B cell (primary cell): ENCODE measurements around the gene PGPEP1. TPM values are rescaled to one million over a fixed set of nuclear protein-coding genes. Genes with fewer than 3 reads are reported as not detected.
A peak's percentile ranks its signal among the peaks of the same experiment; 100 is the strongest.

Experiments used
- ATAC-seq: fragments of 200-7000 bp; cut with Tn5 transposase; one replicate; pipeline ENCODE4 v1.10.0; 2021; ENCODE audit warnings: low read depth, mild to moderate bottlenecking, moderate number of reproducible peaks, moderate library complexity
- CTCF ChIA-PET: fragments of 350-600 bp; sonication (Branson Sonifier 250); formaldehyde crosslinking; loops from one replicate; lab custom pipeline; 2021; ENCODE audit warnings: antibody characterized with exemption, inconsistent platforms; lab: Charles Lee
- POLR2A ChIA-PET: fragments of 350-600 bp; sonication (Branson Sonifier 250); formaldehyde crosslinking; loops from one replicate; lab custom pipeline; 2021; ENCODE audit warnings: antibody characterized with exemption; lab: Charles Lee
- DNase-seq: peaks from one replicate; pipeline ENCODE4 v3.0.0; 2013
- H2AFZ ChIP-seq: 2 replicates; pipeline ENCODE4 v1.6.1; 2012; ENCODE audit warnings: mild to moderate bottlenecking, low read depth, low read length; ENCODE audit not compliant: insufficient read depth, poor library complexity, severe bottlenecking
- H3K27ac ChIP-seq, 2 donors: 1 replicate in 1 of 2; 2 replicates in 1 of 2; pipeline ENCODE4 v1.5.1; 2012 to 2013; ENCODE audit warnings: low read length in 2 of 2, mild to moderate bottlenecking in 2 of 2, moderate library complexity in 1 of 2
- H3K27me3 ChIP-seq, 4 experiments: fragments of 200-600 bp in 1 of 4; sonication (generic) in 1 of 4; replicated peaks in 1 of 4; 1 replicate in 2 of 4; 2 replicates in 2 of 4; pipeline versions ENCODE4 v1.6.1 to v1.7.0; 2013 to 2016; ENCODE audit warnings: low read length in 3 of 4, mild to moderate bottlenecking in 2 of 4, mixed read lengths in 1 of 4, moderate library complexity in 1 of 4; ENCODE audit not compliant: insufficient read depth in 4 of 4, control insufficient read depth in 3 of 4; ENCODE audit errors: control extremely low read depth in 1 of 4
- H3K36me3 ChIP-seq, 2 experiments: replicated peaks in 1 of 2; 1 replicate in 1 of 2; 2 replicates in 1 of 2; pipeline versions ENCODE4 v1.6.1 to v1.7.1; 2013; ENCODE audit warnings: low read length in 1 of 2; ENCODE audit not compliant: insufficient read depth in 2 of 2, control insufficient read depth in 1 of 2; ENCODE audit errors: control extremely low read depth in 1 of 2, extremely low read depth in 1 of 2
- H3K4me1 ChIP-seq, 2 donors: fragments of 200-600 bp in 1 of 2; sonication (generic) in 1 of 2; 1 replicate in 1 of 2; 2 replicates in 1 of 2; pipeline versions ENCODE4 v1.5.1 to v1.6.1; 2013 to 2017; ENCODE audit warnings: low read length in 2 of 2; ENCODE audit not compliant: control insufficient read depth in 2 of 2, insufficient read depth in 2 of 2
- H3K4me2 ChIP-seq: replicated peaks from 2 replicates; pipeline ENCODE3; 2012; ENCODE audit warnings: mild to moderate bottlenecking, low read depth, low read length; ENCODE audit not compliant: poor library complexity, severe bottlenecking
- H3K4me3 ChIP-seq, 5 experiments: fragments of 200-600 bp in 1 of 5; sonication (generic) in 1 of 5; 1 replicate in 3 of 5; 2 replicates in 2 of 5; pipeline versions ENCODE4 v1.5.1 to v1.7.0; 2011 to 2016; ENCODE audit warnings: low read length in 4 of 5, mild to moderate bottlenecking in 4 of 5, low read depth in 2 of 5, control low read depth in 1 of 5, moderate library complexity in 1 of 5; ENCODE audit not compliant: insufficient read depth in 1 of 5; ENCODE audit errors: control extremely low read depth in 1 of 5, extremely low read depth in 1 of 5
- H3K79me2 ChIP-seq: fragments of 200-600 bp; sonication (generic); one replicate; pipeline ENCODE4 v1.6.0; 2016; ENCODE audit warnings: low read length; ENCODE audit not compliant: control insufficient read depth, insufficient read depth
- H3K9ac ChIP-seq: fragments of 200-600 bp; sonication (generic); 2 replicates; pipeline ENCODE4 v1.6.1; 2017; ENCODE audit warnings: mild to moderate bottlenecking, low read length, moderate library complexity
- H3K9me3 ChIP-seq, 3 donors: one replicate each; pipeline versions ENCODE4 v1.6.1 to v1.7.1; 2013; ENCODE audit warnings: low read length in 2 of 3; ENCODE audit not compliant: control insufficient read depth in 2 of 3, insufficient read depth in 1 of 3; ENCODE audit errors: control extremely low read depth in 1 of 3
- H4K20me1 ChIP-seq: 2 replicates; pipeline ENCODE4 v1.6.0; 2012; ENCODE audit warnings: mild to moderate bottlenecking, low read length; ENCODE audit not compliant: insufficient read depth, control insufficient read depth, poor library complexity, severe bottlenecking
- H3K27ac Mint-ChIP-seq: one replicate; pipeline ENCODE4 v1.8.0; 2021; ENCODE audit warnings: mixed read lengths
- H3K27me3 Mint-ChIP-seq: one replicate; pipeline ENCODE4 v1.8.0; 2021; ENCODE audit warnings: mixed read lengths
- H3K4me1 Mint-ChIP-seq: one replicate; pipeline ENCODE4 v1.8.0; 2021; ENCODE audit warnings: mixed read lengths
- H3K4me3 Mint-ChIP-seq: one replicate; pipeline ENCODE4 v1.8.0; 2021; ENCODE audit warnings: mixed read lengths
- H3K9me3 Mint-ChIP-seq: one replicate; pipeline ENCODE4 v1.8.0; 2022; ENCODE audit warnings: mixed read lengths; ENCODE audit not compliant: insufficient read depth
- EZH2 ChIP-seq: IDR thresholded peaks from 2 replicates; pipeline ENCODE4 v1.6.1; 2012; ENCODE audit warnings: borderline replicate concordance, low read depth, mild to moderate bottlenecking, moderate library complexity, low read length; ENCODE audit not compliant: insufficient read depth, poor library complexity, severe bottlenecking
- WGBS: methylation state at CpG from one replicate; pipeline ENCODE4 v1.1.5; 2013; ENCODE audit warnings: missing lambda C conversion rate; ENCODE audit not compliant: insufficient coverage; 5-methylcytosine and 5-hydroxymethylcytosine counted together
- intact Hi-C: fragments of 100-400 bp; cut with micrococcal nuclease; formaldehyde crosslinking; loops from one replicate; pipeline ENCODE4 v1.10.0; 2022
- polyA plus RNA-seq: library from polyadenylated mRNA; depleted of rRNA; stranded (reverse); fragments of >200 nt; gene quantifications from 2 replicates; pipeline ENCODE4 v1.2.3, GENCODE V29; 2012
- total RNA-seq, 2 donors: library from RNA; stranded (reverse); fragments of 120-200 nt in 1 of 2; gene quantifications; 1 replicate in 1 of 2; 2 replicates in 1 of 2; pipeline versions ENCODE4 v1.2.3 to v1.2.4, GENCODE V29; 2013 to 2022
- TF ChIP-seq, protein P1 (sequence below): fragments of 200-600 bp; IDR thresholded peaks from one replicate; pipeline ENCODE4 v1.8.0; 2022; ENCODE audit warnings: antibody characterized with exemption, mild to moderate bottlenecking

The PGPEP1 gene
- total and polyA plus RNA-seq, 2 donors (not counting 1 experiment from before 2014, with no cell fraction given), result 17.6 to 20.9 TPM

- peaks cover 42 to 43% of the 10 kb centered on the region in 2 donors for H3K4me1 ChIP-seq
- no peak for DNase-seq
- H3K36me3 ChIP-seq, result peaks cover 0 to 3% of the 10 kb centered on the region in 2 experiments
- TF ChIP-seq, protein P1, sequence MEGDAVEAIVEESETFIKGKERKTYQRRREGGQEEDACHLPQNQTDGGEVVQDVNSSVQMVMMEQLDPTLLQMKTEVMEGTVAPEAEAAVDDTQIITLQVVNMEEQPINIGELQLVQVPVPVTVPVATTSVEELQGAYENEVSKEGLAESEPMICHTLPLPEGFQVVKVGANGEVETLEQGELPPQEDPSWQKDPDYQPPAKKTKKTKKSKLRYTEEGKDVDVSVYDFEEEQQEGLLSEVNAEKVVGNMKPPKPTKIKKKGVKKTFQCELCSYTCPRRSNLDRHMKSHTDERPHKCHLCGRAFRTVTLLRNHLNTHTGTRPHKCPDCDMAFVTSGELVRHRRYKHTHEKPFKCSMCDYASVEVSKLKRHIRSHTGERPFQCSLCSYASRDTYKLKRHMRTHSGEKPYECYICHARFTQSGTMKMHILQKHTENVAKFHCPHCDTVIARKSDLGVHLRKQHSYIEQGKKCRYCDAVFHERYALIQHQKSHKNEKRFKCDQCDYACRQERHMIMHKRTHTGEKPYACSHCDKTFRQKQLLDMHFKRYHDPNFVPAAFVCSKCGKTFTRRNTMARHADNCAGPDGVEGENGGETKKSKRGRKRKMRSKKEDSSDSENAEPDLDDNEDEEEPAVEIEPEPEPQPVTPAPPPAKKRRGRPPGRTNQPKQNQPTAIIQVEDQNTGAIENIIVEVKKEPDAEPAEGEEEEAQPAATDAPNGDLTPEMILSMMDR, result no peak
- TF ChIP-seq EZH2, result no peak
- Mint-ChIP-seq H3K4me3 (peak overlapping the region; percentile 82), H3K27me3 (peaks cover 5% of the 10 kb centered on the region), H3K27ac (no peak overlapping the region), H3K9me3 (no peaks in the 10 kb centered on the region), H3K4me1 (peaks cover 41% of the 10 kb centered on the region)
- H3K27me3 ChIP-seq, result peaks cover 0 to 30% (median 17%) of the 10 kb centered on the region in 4 experiments
- peaks cover 0 to 8% (median 5%) of the 10 kb centered on the region in 3 donors for H3K9me3 ChIP-seq
- no peak for ATAC-seq
- H3K79me2 ChIP-seq, result no peaks in the 10 kb centered on the region
- CTCF ChIA-PET, result interaction anchor here (0.5 to 10.6 kb wide), 26 partner anchors 9 to 451 kb away, joined by 3 to 196 read pairs (median 5); partner anchors contain the start of genes LRRC25 and SSBP4
- H3K4me2 ChIP-seq, result peak overlapping the region; percentile 94
- intact Hi-C loops, result loop anchor here (1.0 to 5.0 kb wide), 4 partner anchors 8 to 110 kb away; partner anchors contain the start of gene LRRC25
- H3K4me3 ChIP-seq, result peak overlapping the region in 2 of 5 experiments; percentile 36 to 51
- H2AFZ ChIP-seq, result no peak overlapping the region
- POLR2A ChIA-PET, result interaction anchor here (0.6 to 1.9 kb wide), 8 partner anchors 8 to 200 kb away, joined by 3 to 9 read pairs (median 4); partner anchors contain the start of gene LRRC25
- H4K20me1 ChIP-seq, result peaks cover 8% of the 10 kb centered on the region
- no peak overlapping the region for H3K9ac ChIP-seq
- 93% methylated on average over 3 of the region's 13 CpGs for WGBS
- no peak overlapping the region for H3K27ac ChIP-seq
Observed at GRCh38 chr19:18388960-18389725, 48.7 kb downstream of the PGPEP1 start.

- POLR2A ChIA-PET, result interaction anchor here (0.6 kb wide), 1 partner anchor 200 kb away, joined by 4 read pairs; no protein-coding TSS in a partner anchor
- Histone ChIP-seq H2AFZ (no peak overlapping the region), H3K9me3 (peaks cover 0 to 8% (median 5%) of the 10 kb centered on the region in 3 donors), H3K4me1 (peaks cover 42 to 43% of the 10 kb centered on the region in 2 donors), H3K4me3 (no peak overlapping the region), H3K27ac (no peak overlapping the region), H3K36me3 (peaks cover 0 to 3% of the 10 kb centered on the region in 2 experiments), H3K4me2 (no peak overlapping the region), H4K20me1 (peaks cover 8% of the 10 kb centered on the region), H3K9ac (no peak overlapping the region), H3K27me3 (peaks cover 0 to 27% (median 14%) of the 10 kb centered on the region in 4 experiments), H3K79me2 (no peaks in the 10 kb centered on the region)
- H3K4me3 Mint-ChIP-seq, result peak overlapping the region; percentile 23
- intact Hi-C loops, result loop anchor here (5.0 kb wide), 1 partner anchor 33 kb away; no protein-coding TSS in a partner anchor
- H3K27ac Mint-ChIP-seq, result no peak overlapping the region
- no peaks in the 10 kb centered on the region for H3K9me3 Mint-ChIP-seq
- CTCF ChIA-PET, result interaction anchor here (0.9 to 10.6 kb wide), 13 partner anchors 9 to 209 kb away, joined by 3 to 196 read pairs (median 9); partner anchors contain the start of genes LRRC25 and SSBP4
- TF ChIP-seq, protein P1, result no peak
- TF ChIP-seq EZH2, result no peak
- no peak for ATAC-seq
- peaks cover under 1% of the 10 kb centered on the region for H3K27me3 Mint-ChIP-seq
- H3K4me1 Mint-ChIP-seq, result peaks cover 44% of the 10 kb centered on the region
- no peak for DNase-seq
Observed at GRCh38 chr19:18389726-18390064, 49.3 kb downstream of the PGPEP1 start.
